ENCODE measurements around the gene LRRC52.

The LRRC52 gene

DNA sequence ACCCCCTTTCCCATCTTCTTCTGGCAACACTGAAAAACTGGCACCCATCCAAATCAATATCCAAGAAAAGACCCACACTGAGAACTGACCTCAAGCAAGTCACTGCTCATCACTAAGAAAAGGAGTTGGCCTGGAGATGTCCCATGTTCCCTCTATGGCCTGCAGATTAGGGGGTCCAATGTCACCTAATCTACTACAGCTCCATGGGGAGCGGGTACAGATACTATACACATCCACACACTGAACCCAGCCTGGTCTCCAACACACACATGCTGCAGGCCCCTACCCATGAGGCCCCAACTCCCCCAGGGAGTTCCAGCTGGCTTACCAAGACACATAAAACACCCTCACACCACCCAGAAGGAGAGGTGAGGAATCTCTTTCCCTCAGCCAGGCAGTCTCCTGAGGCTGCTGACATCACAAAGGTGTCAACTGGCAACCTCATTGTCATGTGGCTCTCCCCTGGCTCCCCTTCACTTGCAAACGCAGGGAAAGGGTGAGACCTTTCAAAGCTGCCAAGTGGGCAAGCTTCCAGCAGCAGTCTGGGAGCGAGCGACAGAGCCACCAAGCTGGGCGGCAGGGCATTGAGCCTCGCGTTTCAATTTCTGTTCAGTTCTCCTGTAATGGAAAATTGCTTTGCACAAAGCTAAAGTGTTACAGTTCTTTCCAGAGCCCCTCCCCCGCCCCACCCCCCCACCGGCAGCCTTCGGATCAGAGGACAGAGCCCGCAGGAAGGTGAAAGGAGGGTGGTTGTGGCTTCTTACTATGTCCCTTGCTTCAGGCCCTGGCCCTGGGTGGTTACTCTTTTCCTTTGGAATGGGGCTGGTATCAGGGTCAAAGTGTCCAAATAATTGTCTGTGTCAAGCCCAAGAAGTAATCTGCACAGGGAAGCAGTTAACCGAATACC, at the start of gene LRRC52:
TSS of gene LRRC52 (plus strand) at position 469 of the 907 bp plus-strand sequence. CDS start at position 766, 297 bp downstream.
- no peak for DNase-seq (ENCODE audit: low read depth, low spot score)

GRCh38 chr1:165494949-165495857, 48.6 kb upstream of the LRRC52 start:
- DNase-seq (ENCODE audit: low read depth, low spot score), result no peak

DNA sequence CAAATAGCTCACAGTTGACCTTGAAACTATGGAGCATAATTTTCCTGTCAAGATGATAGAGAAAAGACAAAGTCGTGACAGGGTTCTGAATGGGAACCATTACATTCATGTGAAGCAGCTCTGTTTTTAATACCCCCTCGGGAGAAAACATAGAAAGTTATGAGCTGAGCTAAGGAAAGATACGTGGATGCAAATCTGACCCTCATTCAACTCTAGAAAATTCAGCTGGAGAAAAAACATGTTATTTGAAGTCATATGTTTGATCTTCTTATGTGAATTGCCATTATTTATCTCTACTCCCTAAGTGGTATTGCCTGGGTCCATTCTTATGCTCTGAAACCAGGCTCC, 48.0 kb upstream of the LRRC52 start:
- no peak for DNase-seq (ENCODE audit: low read depth, low spot score)

GRCh38 chr1:165496501-165496900, 47.3 kb upstream of the LRRC52 start:
- no peak for DNase-seq (ENCODE audit: low read depth, low spot score)

- DNase-seq (ENCODE audit: low read depth, low spot score), result no peak
Observed at GRCh38 chr1:165497069-165498013, 46.5 kb upstream of the LRRC52 start.

DNA sequence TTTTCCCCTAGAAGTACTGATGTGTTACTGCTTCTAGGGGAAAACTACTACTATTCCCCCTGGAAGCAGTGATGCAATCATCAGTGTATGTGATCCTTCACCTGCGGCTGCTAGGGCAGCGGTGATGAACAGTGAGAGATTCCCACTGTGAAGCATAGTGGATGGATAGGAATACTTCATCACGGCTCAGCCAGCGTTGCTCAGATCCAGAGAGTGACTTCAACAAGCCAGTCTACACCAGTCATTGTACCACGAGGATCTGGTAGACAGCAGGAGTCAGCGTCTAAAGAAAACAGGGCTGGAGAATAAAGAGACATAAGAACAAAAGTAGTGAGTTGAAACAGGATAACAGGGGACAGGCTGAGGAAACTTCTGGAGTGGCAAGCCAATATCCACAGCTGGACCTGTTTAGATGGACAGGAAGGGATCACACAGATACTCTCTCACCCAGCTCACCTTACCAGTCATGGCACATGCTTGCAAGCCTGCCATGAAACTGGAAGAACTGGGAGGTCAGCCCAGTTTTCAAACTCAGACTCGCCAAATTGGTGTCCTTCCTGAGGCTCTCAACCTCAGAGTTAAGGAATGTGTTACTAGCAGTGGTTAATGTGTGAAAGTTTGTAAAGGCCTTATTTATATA, 42.4 kb upstream of the LRRC52 start:
- DNase-seq (ENCODE audit: low read depth, low spot score), result no peak

DNA sequence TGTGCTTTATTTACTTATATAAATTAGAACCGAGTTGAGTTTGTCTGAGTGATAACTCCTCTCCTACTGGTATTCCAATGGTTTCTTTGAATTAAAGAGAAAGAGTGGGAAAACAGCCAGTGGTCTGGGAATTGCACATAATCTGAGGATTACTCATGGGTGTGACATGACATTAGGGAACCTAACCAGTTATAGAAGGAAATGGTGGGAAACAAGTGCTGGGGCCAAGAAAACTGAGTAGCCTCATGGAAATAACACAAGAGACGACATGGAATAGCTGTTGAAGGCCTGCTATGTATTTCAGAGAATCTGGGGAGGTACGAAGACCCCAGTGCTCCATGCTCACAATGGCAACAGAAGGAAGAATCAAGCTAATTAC, 41.8 kb upstream of the LRRC52 start:
- DNase-seq (ENCODE audit: low read depth, low spot score), result no peak

DNA sequence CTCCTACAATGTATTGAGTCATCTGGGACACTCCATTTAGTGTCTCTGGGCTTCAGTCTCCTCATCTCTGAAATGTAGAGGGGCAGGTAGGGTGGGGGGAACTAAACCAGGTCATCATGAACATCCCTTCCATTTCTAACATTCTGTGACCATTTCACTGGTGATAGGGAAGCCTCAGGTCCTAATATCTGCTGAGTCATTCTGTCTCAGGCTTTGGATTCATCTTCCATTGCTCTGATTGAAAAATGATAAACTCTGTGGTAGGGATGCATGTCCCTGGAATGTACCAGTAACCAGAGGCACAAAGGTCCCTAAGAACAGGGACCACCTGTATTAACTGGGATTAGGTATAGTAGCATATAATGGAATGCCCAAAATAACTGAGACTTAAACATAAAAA, 36.2 kb upstream of the LRRC52 start:
- no peak for DNase-seq (ENCODE audit: low read depth, low spot score)

- DNase-seq (ENCODE audit: low read depth, low spot score), result no peak
Observed at GRCh38 chr1:165508291-165508690, 35.5 kb upstream of the LRRC52 start.

DNA sequence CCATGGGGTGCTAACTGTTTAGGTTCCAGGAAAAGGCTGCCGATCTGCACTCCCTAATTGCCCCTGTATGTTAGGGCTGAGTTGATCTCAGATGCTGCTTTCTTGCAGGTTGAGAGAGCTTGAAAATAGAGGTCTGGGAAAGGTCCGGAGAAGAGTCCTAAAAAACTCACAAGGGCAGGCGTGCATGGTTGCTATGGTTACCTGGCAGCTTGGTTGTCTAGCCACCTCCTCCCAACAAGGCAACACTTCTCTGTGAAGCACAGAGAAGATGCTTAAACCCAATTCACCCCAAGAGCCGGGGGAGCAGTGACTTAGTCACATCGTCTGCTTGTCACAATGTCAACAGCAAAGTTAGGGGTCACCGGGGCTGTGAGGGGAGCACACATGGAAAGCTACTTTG, 31.0 kb upstream of the LRRC52 start:
- no peak for DNase-seq (ENCODE audit: low read depth, low spot score)

- no peak for DNase-seq (ENCODE audit: low read depth, low spot score)
Observed at GRCh38 chr1:165516469-165516868, 27.3 kb upstream of the LRRC52 start.

DNA sequence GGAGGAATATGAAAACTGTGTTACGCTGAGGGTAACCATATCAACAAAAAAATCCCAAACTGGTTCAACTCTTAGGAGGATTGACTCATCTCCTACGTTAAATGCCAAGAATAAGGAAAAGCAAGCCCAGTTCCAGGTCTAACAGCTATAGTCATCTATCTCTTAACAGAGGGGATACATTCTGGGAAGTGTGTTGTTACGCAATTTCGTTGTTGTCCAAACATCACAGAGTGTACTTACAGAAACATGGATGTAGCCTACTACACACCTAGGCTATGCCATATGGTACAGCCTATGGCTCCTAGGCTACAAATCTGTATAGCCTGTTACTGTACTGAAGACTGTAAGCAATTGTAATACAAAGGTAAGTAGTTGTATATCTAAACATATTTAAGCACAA, 23.2 kb upstream of the LRRC52 start:
- DNase-seq (ENCODE audit: low read depth, low spot score), result no peak

GRCh38 chr1:165524639-165525285, 19.0 kb upstream of the LRRC52 start:
- no peak for DNase-seq (ENCODE audit: low read depth, low spot score)

DNA sequence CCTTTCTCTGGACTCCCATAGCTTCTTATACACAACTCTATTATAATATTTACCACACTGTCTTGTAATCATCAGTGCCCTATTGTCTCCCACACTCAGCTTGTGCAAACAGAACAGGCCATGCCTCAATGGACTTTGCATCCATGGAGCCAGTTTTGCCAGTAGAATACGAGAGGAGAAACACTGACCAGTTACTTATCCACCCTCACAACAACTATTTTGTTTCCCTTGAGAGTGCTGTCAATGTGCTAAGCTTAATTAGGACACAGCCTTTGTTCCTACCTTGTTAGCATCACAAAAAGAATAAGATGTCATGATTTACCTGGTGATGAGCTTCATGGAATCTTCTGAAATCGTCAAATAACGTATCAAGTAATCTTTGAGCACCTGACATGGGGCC, 18.1 kb upstream of the LRRC52 start:
- no peak for DNase-seq (ENCODE audit: low read depth, low spot score)

DNA sequence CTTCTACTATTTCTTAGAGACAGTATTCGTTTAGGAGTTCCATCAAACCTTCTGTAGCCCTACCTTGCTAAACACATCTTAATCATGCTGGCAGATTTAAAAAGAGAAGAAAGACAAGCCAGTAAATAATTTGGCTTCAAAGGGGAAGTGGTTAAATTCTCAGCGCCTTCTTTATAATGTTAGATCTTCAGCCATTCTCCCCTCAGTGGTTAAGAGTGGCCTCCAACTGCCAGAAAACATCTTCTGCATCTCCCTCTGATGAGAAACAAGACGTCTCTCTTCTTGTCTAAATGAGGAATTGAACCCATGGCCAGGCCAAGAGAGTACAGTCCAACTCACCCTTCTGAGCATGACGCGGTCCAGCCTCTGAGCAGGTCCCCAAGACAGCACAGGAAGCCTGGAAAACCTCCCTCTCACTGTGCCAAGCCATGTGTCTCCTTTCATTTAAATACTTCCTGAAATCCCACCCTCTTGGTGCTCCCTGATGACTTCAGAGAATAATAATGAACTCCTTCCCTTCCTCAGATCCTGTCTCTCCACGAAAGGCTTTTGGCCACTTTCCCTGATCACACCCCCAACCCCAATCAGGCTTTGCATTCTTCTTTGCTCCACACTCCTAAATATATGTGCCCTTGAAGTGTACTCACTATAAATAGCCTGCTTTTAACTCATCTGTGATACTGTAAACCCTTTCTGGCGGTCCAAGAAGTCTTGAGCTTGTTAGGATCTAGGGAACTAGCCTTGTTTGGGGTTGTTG, 16.4 kb upstream of the LRRC52 start:
- DNase-seq (ENCODE audit: low read depth, low spot score), result no peak

DNA sequence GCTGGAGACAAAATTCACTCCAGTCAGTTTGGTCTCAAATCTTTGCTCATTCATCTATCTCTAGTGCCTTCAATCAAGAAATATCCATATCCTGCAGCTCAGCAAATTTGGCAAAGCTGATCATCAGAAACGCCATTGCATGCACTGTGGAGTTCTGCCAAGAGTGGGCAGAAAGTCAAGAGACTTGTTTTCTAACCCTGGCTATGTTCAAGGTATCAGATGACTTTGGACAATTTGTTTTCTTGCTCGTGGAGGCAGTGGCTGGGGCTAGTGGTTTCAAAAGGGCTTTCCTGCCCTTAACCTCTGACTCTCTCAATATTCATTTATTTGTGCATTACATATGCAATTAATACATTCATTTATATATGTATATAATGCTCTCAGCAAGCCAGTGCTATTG, 12.8 kb upstream of the LRRC52 start:
- no peak for DNase-seq (ENCODE audit: low read depth, low spot score)

- no peak for DNase-seq (ENCODE audit: low read depth, low spot score)
Observed at GRCh38 chr1:165532053-165532452, 11.7 kb upstream of the LRRC52 start.

- DNase-seq (ENCODE audit: low read depth, low spot score), result no peak
Observed at GRCh38 chr1:165533254-165533653, 10.5 kb upstream of the LRRC52 start.

- no peak for DNase-seq (ENCODE audit: low read depth, low spot score)
Observed at GRCh38 chr1:165536016-165536415, 7.8 kb upstream of the LRRC52 start.
